HepG2 (cell line): Measurements from ENCODE around the gene RTF1. TPM values are rescaled to one million over a fixed set of nuclear protein-coding genes. Genes with fewer than 3 reads are reported as not detected.

ENCODE experiments used
- ATAC-seq: fragments of 200-7000 bp; cut with Tn5 transposase; 3 replicates; pipeline ENCODE4 v1.9.1; 2020; ENCODE audit warnings: mild to moderate bottlenecking, moderate library complexity
- BruUV-seq: library from RNA; stranded (reverse); fragments of 400-500 nt; replicated peaks from 2 replicates; lab custom pipeline; 2021; lab: Mats Ljungman, UMichigan
- CTCF ChIA-PET: fragments of 300-600 bp; formaldehyde crosslinking; extraction: SDS; loops from one replicate; lab custom pipeline; 2021; ENCODE audit warnings: low total read pairs, inconsistent platforms, low intra/inter-chr PET ratio; lab: Yijun Ruan, JAX
- POLR2A ChIA-PET: fragments of 350-600 bp; sonication (Branson Sonifier 250); formaldehyde crosslinking; loops from one replicate; lab custom pipeline; 2020; ENCODE audit warnings: antibody characterized with exemption, inconsistent platforms; lab: Yijun Ruan, JAX
- DNase-seq: peaks from one replicate; pipeline ENCODE4 v3.0.0-alpha.2; 2015; ENCODE audit warnings: low spot score
- FAIRE-seq: peaks from 3 replicates; lab custom pipeline; 2011; peaks lifted over from hg19 to GRCh38; lab: Jason Lieb, UNC
- H2AFZ ChIP-seq: one replicate; pipeline ENCODE4 v1.6.1; 2011; ENCODE audit warnings: low read length, inconsistent platforms
- H3K27ac ChIP-seq: fragments of 300-600 bp; 3 replicates; pipeline ENCODE4 v1.8.0; 2011; ENCODE audit warnings: mixed run types, mild to moderate bottlenecking, mixed read lengths, low read length, inconsistent platforms; ENCODE audit not compliant: insufficient read depth; ENCODE audit errors: extremely low read length
- H3K27me3 ChIP-seq, 2 experiments: fragments of 200-600 bp in 1 of 2; 2 replicates in 1 of 2; 3 replicates in 1 of 2; pipeline versions ENCODE4 v1.6.0 to v1.8.0; 2011; ENCODE audit warnings: low read length in 2 of 2, mild to moderate bottlenecking in 2 of 2, moderate library complexity in 2 of 2, inconsistent platforms in 1 of 2; ENCODE audit not compliant: insufficient read depth in 2 of 2, control insufficient read depth in 1 of 2
- H3K36me3 ChIP-seq, 2 experiments: fragments of 200-600 bp in 1 of 2; replicated peaks in 1 of 2; 2 replicates in 1 of 2; 3 replicates in 1 of 2; pipeline versions ENCODE4 v1.5.1 to v1.8.0; 2011; ENCODE audit warnings: low read length in 2 of 2, inconsistent platforms in 1 of 2; ENCODE audit not compliant: insufficient read depth in 2 of 2, control insufficient read depth in 1 of 2
- H3K4me1 ChIP-seq: 2 replicates; pipeline ENCODE4 v1.5.1; 2012; ENCODE audit warnings: low read length, inconsistent platforms; ENCODE audit not compliant: insufficient read depth
- H3K4me2 ChIP-seq: 2 replicates; pipeline ENCODE4 v1.6.0; 2011; ENCODE audit warnings: low read depth, low read length, inconsistent platforms
- H3K4me3 ChIP-seq, 3 experiments: fragments of 200-600 bp in 1 of 3; sonication (generic), shearing (Covaris generic) in 1 of 3; replicated peaks in 1 of 3; 2 replicates each; pipeline ENCODE4 v1.5.1; 2011 to 2016; ENCODE audit warnings: low read length in 3 of 3, inconsistent platforms in 2 of 3, low read depth in 2 of 3, mild to moderate bottlenecking in 2 of 3, control low read depth in 1 of 3, mixed read lengths in 1 of 3; ENCODE audit not compliant: insufficient read depth in 1 of 3
- H3K79me2 ChIP-seq: one replicate; pipeline ENCODE4 v1.6.1; 2011; ENCODE audit warnings: low read length, inconsistent platforms; ENCODE audit not compliant: insufficient read depth
- H3K9ac ChIP-seq: 2 replicates; pipeline ENCODE4 v1.6.0; 2011; ENCODE audit warnings: mild to moderate bottlenecking, low read depth, low read length, inconsistent platforms; ENCODE audit not compliant: insufficient read depth
- H3K9me3 ChIP-seq: 2 replicates; pipeline ENCODE4 v1.5.1; 2012; ENCODE audit warnings: mild to moderate bottlenecking, low read length
- H4K20me1 ChIP-seq: 2 replicates; pipeline ENCODE4 v1.6.0; 2011; ENCODE audit warnings: inconsistent platforms, mild to moderate bottlenecking, low read length, moderate library complexity; ENCODE audit not compliant: insufficient read depth
- ARID3A ChIP-seq: IDR thresholded peaks from 2 replicates; pipeline ENCODE4 v1.6.1; 2012; ENCODE audit warnings: low read depth, low read length, improper control_type of control experiment
- CREM ChIP-seq, 2 experiments: sonication (generic) in 1 of 2; formaldehyde crosslinking in 1 of 2; IDR thresholded peaks; 2 replicates each; pipeline versions ENCODE4 v1.4.0 to v1.6.1; 2016 to 2020; ENCODE audit warnings: antibody characterized with exemption in 1 of 2, mild to moderate bottlenecking in 1 of 2, missing genetic modification reagents in 1 of 2
- GTF2F1 ChIP-seq: fragments of 150-350 bp; IDR thresholded peaks from 2 replicates; pipeline ENCODE4 v1.6.1; 2014; ENCODE audit warnings: low read length
- HBP1 ChIP-seq: IDR thresholded peaks from 2 replicates; pipeline ENCODE4 v1.6.1; 2016; ENCODE audit warnings: low read depth, control low read depth
- KDM5B ChIP-seq: sonication (generic); formaldehyde crosslinking; IDR thresholded peaks from 2 replicates; pipeline ENCODE4 v1.4.0; 2020; ENCODE audit warnings: missing genetic modification reagents, mild to moderate bottlenecking, borderline replicate concordance
- MAX ChIP-seq: IDR thresholded peaks from 2 replicates; pipeline ENCODE4 v1.6.1; 2012; ENCODE audit warnings: inconsistent platforms
- RFXANK ChIP-seq: IDR thresholded peaks from 2 replicates; pipeline ENCODE4 v1.6.1; 2016
- RNF219 ChIP-seq: sonication (generic); formaldehyde crosslinking; IDR thresholded peaks from 2 replicates; pipeline ENCODE4 v1.5.0; 2020; ENCODE audit warnings: mild to moderate bottlenecking, missing genetic modification reagents
- SALL1 ChIP-seq: sonication (generic); formaldehyde crosslinking; IDR thresholded peaks from 2 replicates; pipeline ENCODE4 v1.8.0; 2022; ENCODE audit warnings: mild to moderate bottlenecking, missing genetic modification reagents
- TERF1 ChIP-seq: sonication (generic); formaldehyde crosslinking; IDR thresholded peaks from 2 replicates; pipeline ENCODE4 v1.8.0; 2022; ENCODE audit warnings: mild to moderate bottlenecking, missing genetic modification reagents, moderate library complexity
- ZNF280D ChIP-seq: sonication (generic); formaldehyde crosslinking; IDR thresholded peaks from 2 replicates; pipeline ENCODE4 v1.5.1; 2020; ENCODE audit warnings: mild to moderate bottlenecking, missing genetic modification reagents
- ZNF546 ChIP-seq: sonication (generic); formaldehyde crosslinking; conservative IDR thresholded peaks from 2 replicates; pipeline ENCODE4 v1.8.1; 2023; ENCODE audit warnings: mild to moderate bottlenecking, missing genetic modification reagents
- WGBS: methylation state at CpG from one replicate; pipeline ENCODE4 v1.1.6; 2017; ENCODE audit warnings: low lambda C conversion rate; 5-methylcytosine and 5-hydroxymethylcytosine counted together
- in situ Hi-C: cut with HindIII; loops from 2 replicates; pipeline ENCODE4 v1.10.0; 2017; ENCODE audit warnings: low pct_unique_long_range_greater_than_20kb; ENCODE audit not compliant: extremely low pct_ligation_motif_present
- intact Hi-C: fragments of 100-400 bp; cut with micrococcal nuclease; formaldehyde crosslinking; loops from one replicate; pipeline ENCODE4 v1.10.0; 2022; ENCODE audit not compliant: unreplicated experiment
- polyA plus RNA-seq, 8 experiments: library from polyadenylated mRNA; depleted of rRNA in 3 of 8; stranded (reverse) in 7 of 8; unstranded in 1 of 8; fragments of >200 nt; fragmentation: Illumina TruSeq in 4 of 8; extraction: Trizol in 4 of 8; gene quantifications; 2 replicates each; pipeline versions ENCODE4 v1.2.1 to v1.2.3, GENCODE V29; 2011 to 2016; ENCODE audit warnings: low read depth in 4 of 8, missing spikeins in 1 of 8, mixed read lengths in 1 of 8; ENCODE audit not compliant: insufficient read depth in 1 of 8
- total RNA-seq, 5 experiments: library from RNA; depleted of rRNA; stranded (reverse); fragments of >200 nt; fragmentation: Illumina TruSeq; extraction: Trizol; gene quantifications; 2 replicates each; pipeline ENCODE4 v1.2.3, GENCODE V29; 2016; ENCODE audit warnings: low read depth in 1 of 5

The RTF1 gene
- total and polyA plus RNA-seq, 2 of the 13 experiments (the other 11 are each of a cell fraction or from before 2014, with no cell fraction given): 13.9 to 17.9 TPM

GRCh38 chr15:41494922-41495735 is 78.2 kb downstream of the RTF1 start:
- no peak overlapping the region for H2AFZ ChIP-seq
- ATAC-seq (peak; percentile 17), DNase-seq (no peak), FAIRE-seq (no peak)
- no peaks in the 10 kb centered on the region for H3K9me3 ChIP-seq
- H3K27ac ChIP-seq: peak overlapping the region; percentile 97
- WGBS: 0% methylated on average over 7 of the region's 60 CpGs
- H3K4me1 ChIP-seq: peaks cover 31% of the 10 kb centered on the region
- H3K4me3 ChIP-seq: peak overlapping the region; percentile 78 to 85 (median 83)
- H3K27me3 ChIP-seq: no peaks in the 10 kb centered on the region
- intact Hi-C loops: loop anchor here (1.0 to 5.0 kb wide), 2 partner anchors 48 to 213 kb away; no protein-coding TSS in a partner anchor
- BruUV-seq: no TSS peak
- in situ Hi-C loops: no loop called here
- peaks cover 49% of the 10 kb centered on the region for H3K79me2 ChIP-seq
- H4K20me1 ChIP-seq: no peaks in the 10 kb centered on the region
- H3K4me2 ChIP-seq: peak overlapping the region; percentile 94
- H3K9ac ChIP-seq: peak overlapping the region; percentile 86
- H3K36me3 ChIP-seq: peaks cover 0 to 2% of the 10 kb centered on the region in 2 experiments; a peak in 2 of 5 replicates
- ChIA-PET POLR2A (interaction anchor here (0.6 to 1.8 kb wide), 7 partner anchors 13 to 794 kb away, joined by 3 to 12 read pairs (median 5); partner anchors contain the start of gene RPAP1), CTCF (interaction anchor here (1.3 kb wide), 1 partner anchor 30 kb away, joined by 4 read pairs; no protein-coding TSS in a partner anchor)
- no peak for TF ChIP-seq RFXANK (CRISPR knock-in tag)
- TF ChIP-seq ZNF546 (CRISPR knock-in tag): peak; percentile 23; the same call in 1 of the 2 replicates
- TF ChIP-seq CREM (IDR thresholded peaks at IDR 0.05): no peak
- no peak for TF ChIP-seq CREM (CRISPR knock-in tag; IDR thresholded peaks at IDR 0.05)
- TF ChIP-seq HBP1 (CRISPR knock-in tag): no peak; the same call in 1 of the 2 replicates
- no peak for TF ChIP-seq TERF1 (CRISPR knock-in tag)
- no peak for TF ChIP-seq ZNF280D
- TF ChIP-seq MAX: peak; percentile 1; the same call in 1 of the 2 replicates
- TF ChIP-seq ARID3A: no peak
- no peak for TF ChIP-seq RNF219 (CRISPR knock-in tag)
- peak; percentile 20; the same call in 1 of the 2 replicates for TF ChIP-seq SALL1 (CRISPR knock-in tag)
- no peak; the same call in 1 of the 2 replicates for TF ChIP-seq KDM5B (CRISPR knock-in tag)
- no peak for TF ChIP-seq GTF2F1
